ENCODE data around the gene JUN. TPM values are rescaled to one million over a fixed set of nuclear protein-coding genes. Genes with fewer than 3 reads are reported as not detected.

Gene JUN
- polyA plus RNA-seq, 1 of the 3 experiments (the other 2 are of a cell fraction), result 66.5 TPM

DNA sequence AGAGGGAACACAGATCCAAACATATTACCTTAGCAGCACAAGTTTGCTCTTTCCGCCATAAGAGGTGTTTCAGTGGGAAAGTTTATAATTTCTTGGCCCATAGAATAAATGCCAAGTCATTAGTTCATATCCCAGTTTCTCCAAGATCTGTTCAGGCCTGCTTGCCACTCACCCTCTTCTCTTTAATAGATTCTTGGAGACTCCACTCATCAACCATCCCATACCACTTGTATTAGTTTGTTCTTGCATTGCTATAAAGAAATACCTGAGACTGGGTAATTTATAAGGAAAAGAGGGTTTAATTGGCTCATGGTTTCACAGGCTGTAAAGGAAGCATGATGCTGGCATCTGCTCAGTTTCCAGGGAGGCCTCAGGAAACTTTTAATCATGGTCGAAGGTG is 49.2 kb downstream of the JUN start:
- H3K9me3 ChIP-seq, result no peaks in the 10 kb centered on the region
- no peak overlapping the region for H2AFZ ChIP-seq (ENCODE audit: low read depth)
- H3K9me2 ChIP-seq, result no peaks in the 10 kb centered on the region
- no peak overlapping the region for H3K4me2 ChIP-seq
- DNase-seq, result no peak
- H4K20me1 ChIP-seq (ENCODE audit: insufficient read depth), result no peaks in the 10 kb centered on the region
- H3K4me3 ChIP-seq (ENCODE audit: low read depth in 2 of 2, low read length in 1 of 2), result no peak overlapping the region
- ChIA-PET CTCF (interaction anchor here (1.2 kb wide), 1 partner anchor 34 kb away, joined by 3 read pairs; no protein-coding TSS in a partner anchor), POLR2A (no interaction called here)
- H3F3A ChIP-seq (replicated peaks; ENCODE audit: insufficient read depth), result peaks cover 13% of the 10 kb centered on the region
- 88% methylated on average over 2 of the region's 2 CpGs for WGBS (ENCODE audit: low lambda C conversion rate)
- TF ChIP-seq ELF1 (IDR thresholded peaks at IDR 0.05) (no peak), RXRA (IDR thresholded peaks at IDR 0.05; ENCODE audit: borderline replicate concordance, low read depth) (no peak), YY1 (IDR thresholded peaks at IDR 0.05; ENCODE audit: low read depth) (no peak), POLR2AphosphoS5 (IDR thresholded peaks at IDR 0.05; ENCODE audit: low read depth, low read length) (no peak), EZH2phosphoT487 (IDR thresholded peaks at IDR 0.05; ENCODE audit: borderline replicate concordance, low read depth) (no peak), GABPA (IDR thresholded peaks at IDR 0.05; ENCODE audit: low read depth) (no peak), TCF12 (IDR thresholded peaks at IDR 0.05) (no peak), FOXM1 (IDR thresholded peaks at IDR 0.05; ENCODE audit: low read depth) (no peak), RFX5 (IDR thresholded peaks at IDR 0.05; ENCODE audit: low read length) (no peak)
- TF ChIP-seq, protein P1, sequence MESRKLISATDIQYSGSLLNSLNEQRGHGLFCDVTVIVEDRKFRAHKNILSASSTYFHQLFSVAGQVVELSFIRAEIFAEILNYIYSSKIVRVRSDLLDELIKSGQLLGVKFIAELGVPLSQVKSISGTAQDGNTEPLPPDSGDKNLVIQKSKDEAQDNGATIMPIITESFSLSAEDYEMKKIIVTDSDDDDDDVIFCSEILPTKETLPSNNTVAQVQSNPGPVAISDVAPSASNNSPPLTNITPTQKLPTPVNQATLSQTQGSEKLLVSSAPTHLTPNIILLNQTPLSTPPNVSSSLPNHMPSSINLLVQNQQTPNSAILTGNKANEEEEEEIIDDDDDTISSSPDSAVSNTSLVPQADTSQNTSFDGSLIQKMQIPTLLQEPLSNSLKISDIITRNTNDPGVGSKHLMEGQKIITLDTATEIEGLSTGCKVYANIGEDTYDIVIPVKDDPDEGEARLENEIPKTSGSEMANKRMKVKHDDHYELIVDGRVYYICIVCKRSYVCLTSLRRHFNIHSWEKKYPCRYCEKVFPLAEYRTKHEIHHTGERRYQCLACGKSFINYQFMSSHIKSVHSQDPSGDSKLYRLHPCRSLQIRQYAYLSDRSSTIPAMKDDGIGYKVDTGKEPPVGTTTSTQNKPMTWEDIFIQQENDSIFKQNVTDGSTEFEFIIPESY (IDR thresholded peaks at IDR 0.05; ENCODE audit: borderline replicate concordance, low read depth), result no peak
- TF ChIP-seq, protein P2, sequence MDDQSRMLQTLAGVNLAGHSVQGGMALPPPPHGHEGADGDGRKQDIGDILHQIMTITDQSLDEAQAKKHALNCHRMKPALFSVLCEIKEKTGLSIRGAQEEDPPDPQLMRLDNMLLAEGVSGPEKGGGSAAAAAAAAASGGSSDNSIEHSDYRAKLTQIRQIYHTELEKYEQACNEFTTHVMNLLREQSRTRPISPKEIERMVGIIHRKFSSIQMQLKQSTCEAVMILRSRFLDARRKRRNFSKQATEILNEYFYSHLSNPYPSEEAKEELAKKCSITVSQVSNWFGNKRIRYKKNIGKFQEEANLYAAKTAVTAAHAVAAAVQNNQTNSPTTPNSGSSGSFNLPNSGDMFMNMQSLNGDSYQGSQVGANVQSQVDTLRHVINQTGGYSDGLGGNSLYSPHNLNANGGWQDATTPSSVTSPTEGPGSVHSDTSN (IDR thresholded peaks at IDR 0.05), result no peak
- TF ChIP-seq, protein P3, sequence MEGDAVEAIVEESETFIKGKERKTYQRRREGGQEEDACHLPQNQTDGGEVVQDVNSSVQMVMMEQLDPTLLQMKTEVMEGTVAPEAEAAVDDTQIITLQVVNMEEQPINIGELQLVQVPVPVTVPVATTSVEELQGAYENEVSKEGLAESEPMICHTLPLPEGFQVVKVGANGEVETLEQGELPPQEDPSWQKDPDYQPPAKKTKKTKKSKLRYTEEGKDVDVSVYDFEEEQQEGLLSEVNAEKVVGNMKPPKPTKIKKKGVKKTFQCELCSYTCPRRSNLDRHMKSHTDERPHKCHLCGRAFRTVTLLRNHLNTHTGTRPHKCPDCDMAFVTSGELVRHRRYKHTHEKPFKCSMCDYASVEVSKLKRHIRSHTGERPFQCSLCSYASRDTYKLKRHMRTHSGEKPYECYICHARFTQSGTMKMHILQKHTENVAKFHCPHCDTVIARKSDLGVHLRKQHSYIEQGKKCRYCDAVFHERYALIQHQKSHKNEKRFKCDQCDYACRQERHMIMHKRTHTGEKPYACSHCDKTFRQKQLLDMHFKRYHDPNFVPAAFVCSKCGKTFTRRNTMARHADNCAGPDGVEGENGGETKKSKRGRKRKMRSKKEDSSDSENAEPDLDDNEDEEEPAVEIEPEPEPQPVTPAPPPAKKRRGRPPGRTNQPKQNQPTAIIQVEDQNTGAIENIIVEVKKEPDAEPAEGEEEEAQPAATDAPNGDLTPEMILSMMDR (IDR thresholded peaks at IDR 0.05), result no peak
- H3K9ac ChIP-seq, result no peak overlapping the region
- no peak overlapping the region for H3K27ac ChIP-seq (ENCODE audit: low read depth in 2 of 2, low read length in 1 of 2)
- no peaks in the 10 kb centered on the region for H3K36me3 ChIP-seq (replicated peaks in 1 of 2; ENCODE audit: control insufficient read depth in 1 of 2, insufficient read depth in 2 of 2, low read length in 1 of 2)
- no peaks in the 10 kb centered on the region for H3K4me1 ChIP-seq (ENCODE audit: control insufficient read depth in 1 of 2, insufficient read depth in 2 of 2, low read depth in 1 of 2, low read length in 1 of 2)
- H3K79me2 ChIP-seq (ENCODE audit: insufficient read depth), result no peaks in the 10 kb centered on the region
- no peaks in the 10 kb centered on the region for H3K27me3 ChIP-seq (ENCODE audit: insufficient read depth)

DNA sequence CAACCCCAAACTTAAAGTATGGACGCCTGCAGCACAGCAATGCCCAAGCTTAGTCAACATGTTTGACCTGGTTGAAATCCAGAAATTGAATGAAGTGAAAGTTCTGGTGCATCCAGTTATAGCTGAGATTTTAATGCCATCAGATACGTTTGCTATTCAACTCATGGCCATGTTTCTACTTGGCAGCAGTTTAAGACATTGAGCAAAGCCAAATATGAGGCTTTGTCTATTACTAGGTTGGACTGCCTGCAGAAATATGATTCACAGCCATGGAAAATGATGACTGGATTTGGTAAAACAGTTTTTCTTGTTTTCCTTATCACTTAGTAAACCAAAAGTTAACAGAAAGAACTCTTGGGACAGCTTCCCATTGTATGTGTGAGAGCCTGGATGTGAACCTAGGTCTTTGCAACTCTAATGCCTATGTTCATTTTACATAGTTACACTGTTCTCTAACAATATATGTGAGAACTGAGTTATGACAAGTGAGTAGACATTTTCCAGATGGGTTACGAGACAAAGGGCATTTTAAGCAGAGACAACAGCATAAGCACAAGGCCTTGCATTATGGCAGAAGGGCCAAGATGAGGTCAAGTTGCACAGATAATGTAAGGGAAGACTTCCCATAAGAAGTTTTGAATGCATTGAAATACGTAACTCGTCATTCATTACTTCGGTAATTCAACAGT is 51.6 kb downstream of the JUN start:
- POLR2A ChIA-PET, result no interaction called here
- CTCF ChIA-PET, result interaction anchor here (1.5 kb wide), 1 partner anchor 1027 kb away, joined by 6 read pairs; no protein-coding TSS in a partner anchor
- no peak for DNase-seq
- TF ChIP-seq CHD2 (IDR thresholded peaks at IDR 0.05; ENCODE audit: low read length, partially characterized antibody) (no peak), NRF1 (IDR thresholded peaks at IDR 0.05; ENCODE audit: low read depth, low read length) (no peak), RXRA (IDR thresholded peaks at IDR 0.05; ENCODE audit: borderline replicate concordance, low read depth) (no peak), TEAD4 (IDR thresholded peaks at IDR 0.05; ENCODE audit: borderline replicate concordance, insufficient read depth) (no peak), TAF1 (IDR thresholded peaks at IDR 0.05; ENCODE audit: borderline replicate concordance, low read depth, low read length) (no peak), POLR2AphosphoS5 (IDR thresholded peaks at IDR 0.05; ENCODE audit: low read depth, low read length) (no peak), RFX5 (IDR thresholded peaks at IDR 0.05; ENCODE audit: low read length) (no peak), RCOR1 (IDR thresholded peaks at IDR 0.05; ENCODE audit: low read length) (no peak)
- TF ChIP-seq, protein P1 (IDR thresholded peaks at IDR 0.05; ENCODE audit: borderline replicate concordance, low read depth), result no peak
- WGBS (ENCODE audit: low lambda C conversion rate), result 93% methylated on average over 6 of the region's 6 CpGs
- H3K27me3 ChIP-seq (ENCODE audit: insufficient read depth), result no peaks in the 10 kb centered on the region
- H3K9me3 ChIP-seq, result no peaks in the 10 kb centered on the region
- H3K4me2 ChIP-seq, result no peak overlapping the region
- no peak overlapping the region for H3K9ac ChIP-seq
- 0 out of 4 replicates have a peak, but pooled peaks cover 0 to under 1% of the 10 kb centered on the region in 2 experiments for H3K4me1 ChIP-seq (ENCODE audit: control insufficient read depth in 1 of 2, insufficient read depth in 2 of 2, low read depth in 1 of 2, low read length in 1 of 2)
- no peaks in the 10 kb centered on the region for H3K36me3 ChIP-seq (replicated peaks in 1 of 2; ENCODE audit: control insufficient read depth in 1 of 2, insufficient read depth in 2 of 2, low read length in 1 of 2)
- H3K9me2 ChIP-seq, result no peaks in the 10 kb centered on the region
- peaks cover 24% of the 10 kb centered on the region for H3F3A ChIP-seq (replicated peaks; ENCODE audit: insufficient read depth)
- H4K20me1 ChIP-seq (ENCODE audit: insufficient read depth), result no peaks in the 10 kb centered on the region
- no peaks in the 10 kb centered on the region for H3K79me2 ChIP-seq (ENCODE audit: insufficient read depth)
- peak overlapping the region in 1 of 2 experiments; percentile 34; a peak in 2 of 4 replicates for H3K27ac ChIP-seq (ENCODE audit: low read depth in 2 of 2, low read length in 1 of 2)
- no peak overlapping the region for H2AFZ ChIP-seq (ENCODE audit: low read depth)
- no peak overlapping the region for H3K4me3 ChIP-seq (ENCODE audit: low read depth in 2 of 2, low read length in 1 of 2)

Measured in SK-N-SH (cell line).